HG03060 (cell line): ENCODE measurements around the gene SLC9C2.
"Not testable (repeated sequence)": the region's sequence is repeated elsewhere in the genome, so short reads cannot be mapped to it uniquely, and the experiment has no call there.

ENCODE experiments used
- ATAC-seq: cut with Tn5 transposase; IDR thresholded peaks from one replicate; pipeline ENCODE4 v1.9.1; 2021; ENCODE audit warnings: low read depth, moderate number of reproducible peaks; ENCODE audit not compliant: unreplicated experiment

Gene SLC9C2

DNA sequence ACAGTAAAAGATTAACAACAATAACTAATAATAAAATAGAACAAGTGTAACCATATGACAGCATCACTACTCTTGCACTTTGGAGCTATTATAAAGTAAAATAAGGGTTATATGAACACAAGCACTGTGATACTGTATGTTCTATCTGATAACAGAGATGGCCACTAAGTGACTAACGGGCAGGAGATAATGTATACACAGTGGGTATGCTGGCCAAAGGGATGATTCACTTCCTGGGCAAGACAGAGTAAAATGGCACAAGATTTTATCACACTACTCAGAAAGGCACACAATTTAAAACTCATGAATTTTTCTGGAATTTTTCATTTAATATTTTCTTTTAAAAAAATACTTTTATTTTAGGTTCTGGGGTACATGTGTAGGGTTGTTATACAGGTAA, 12.3 kb downstream of the SLC9C2 start:
- no peak for ATAC-seq

GRCh38 chr1:173581383-173582079, 21.3 kb downstream of the SLC9C2 start:
- ATAC-seq: no peak

GRCh38 chr1:173580658-173581057, 22.2 kb downstream of the SLC9C2 start:
- no peak for ATAC-seq

- no peak for ATAC-seq
These were observed 22.8 kb downstream of the SLC9C2 start for GRCh38 chr1:173580071-173580470.

DNA sequence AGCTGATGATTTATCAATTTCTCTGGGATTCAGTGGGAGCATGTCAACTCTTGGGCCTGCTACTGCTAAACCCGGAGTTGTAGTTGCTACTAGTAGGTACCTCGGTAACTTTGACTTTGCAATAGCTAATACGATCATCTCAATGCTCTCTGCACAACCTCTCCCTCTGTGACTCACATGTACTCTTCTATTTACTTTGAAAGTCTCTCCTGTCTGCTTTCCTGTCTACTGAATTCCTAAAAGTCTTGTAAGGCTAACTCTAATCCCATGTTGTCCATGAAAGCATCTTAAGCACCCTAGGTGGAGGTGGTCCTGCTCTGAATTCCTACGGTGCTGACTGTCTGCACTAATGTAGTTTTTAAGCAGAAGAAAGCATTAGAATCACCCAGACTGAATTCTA, 29.3 kb downstream of the SLC9C2 start:
- no peak for ATAC-seq

- no peak for ATAC-seq
These were observed 30.5 kb downstream of the SLC9C2 start for GRCh38 chr1:173572201-173572873.

DNA sequence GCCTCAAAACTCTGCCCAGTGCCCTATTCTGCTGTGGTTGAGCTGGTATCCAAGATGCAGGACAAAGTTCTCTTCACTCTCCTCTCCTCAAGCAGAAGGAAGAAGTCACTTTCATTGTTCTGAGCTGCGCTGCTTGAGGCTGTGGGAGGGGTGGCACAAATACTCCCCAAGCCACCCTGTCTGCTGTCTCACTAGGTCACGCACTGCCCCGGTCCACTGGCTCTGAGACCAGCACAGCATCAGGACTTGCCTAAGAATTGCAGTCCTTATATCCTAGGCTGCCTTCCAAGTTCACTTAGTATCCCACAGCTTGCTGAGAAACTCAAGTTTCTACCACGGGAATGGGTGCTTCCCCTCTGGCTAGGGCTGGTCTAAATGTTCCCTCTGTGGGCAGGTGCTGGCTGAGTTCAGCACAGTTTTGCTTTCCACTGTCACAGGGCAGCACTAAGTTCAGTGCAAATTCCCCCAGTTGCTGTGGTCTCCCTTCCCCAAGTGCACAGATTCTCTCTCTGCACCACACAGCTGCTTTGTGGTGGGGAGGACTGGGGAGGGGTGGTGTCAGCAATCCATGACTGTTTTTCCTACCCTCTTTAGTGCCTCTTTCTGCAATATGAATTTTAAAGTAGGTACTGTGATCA, 32.4 kb downstream of the SLC9C2 start:
- ATAC-seq: no peak

GRCh38 chr1:173568483-173568882, 34.4 kb downstream of the SLC9C2 start:
- no peak for ATAC-seq

DNA sequence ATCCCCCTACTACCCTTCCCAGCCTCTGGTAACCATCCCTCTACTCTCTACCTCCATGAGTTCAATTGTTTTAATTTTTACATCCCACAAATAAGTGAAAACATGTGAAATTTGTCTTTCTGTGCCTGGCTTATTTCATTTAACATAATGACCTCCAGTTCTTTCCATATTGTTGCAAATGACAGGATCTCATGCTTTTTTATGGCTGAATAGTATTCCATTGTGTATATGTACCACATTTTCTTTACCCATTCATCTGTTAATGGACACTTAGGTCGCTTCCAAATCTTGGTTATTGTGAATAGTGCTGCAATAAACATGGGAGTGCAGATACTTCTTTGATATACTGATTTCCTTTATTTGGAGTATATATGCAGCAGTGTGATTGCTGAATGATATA, 39.0 kb downstream of the SLC9C2 start:
- ATAC-seq: not testable (repeated sequence)

DNA sequence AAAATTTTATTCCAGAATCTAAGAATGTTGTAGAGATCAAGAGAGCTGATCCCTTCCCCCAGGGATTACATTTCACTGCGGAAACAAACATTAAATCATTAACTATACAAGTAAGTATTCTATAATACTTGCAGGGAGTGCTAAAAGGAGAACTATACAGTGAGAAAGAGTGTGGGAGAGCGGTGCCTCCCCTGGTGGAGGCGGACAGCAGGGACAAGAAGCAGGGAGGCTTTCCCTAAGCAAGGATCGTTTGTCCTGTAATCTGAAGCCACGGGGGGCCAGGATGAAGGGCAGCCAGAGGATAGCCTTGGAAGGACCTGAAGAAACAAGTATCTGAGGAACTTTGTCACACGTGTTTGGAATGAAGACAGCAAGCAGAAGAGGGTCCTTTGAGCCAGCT, 40.1 kb downstream of the SLC9C2 start:
- ATAC-seq: no peak

DNA sequence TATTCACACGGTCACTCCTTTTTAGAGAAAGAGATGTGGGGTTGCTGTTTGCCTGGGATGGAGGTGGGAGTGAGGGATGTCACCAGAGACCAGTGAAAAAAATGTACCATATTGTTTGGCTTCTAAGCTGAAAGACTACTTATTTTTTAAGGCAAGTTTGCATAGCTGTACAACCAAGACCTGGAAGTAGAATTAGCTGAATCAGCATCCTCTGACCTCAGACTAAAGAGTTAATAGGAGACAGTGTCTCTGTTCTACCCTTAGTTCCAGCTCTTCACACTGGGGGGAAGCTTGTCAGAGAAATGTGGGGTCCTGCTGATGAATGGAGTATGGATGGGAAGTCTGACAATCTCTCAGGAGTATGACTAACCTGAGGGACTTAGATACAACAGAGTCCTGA, 41.6 kb downstream of the SLC9C2 start:
- ATAC-seq: no peak

DNA sequence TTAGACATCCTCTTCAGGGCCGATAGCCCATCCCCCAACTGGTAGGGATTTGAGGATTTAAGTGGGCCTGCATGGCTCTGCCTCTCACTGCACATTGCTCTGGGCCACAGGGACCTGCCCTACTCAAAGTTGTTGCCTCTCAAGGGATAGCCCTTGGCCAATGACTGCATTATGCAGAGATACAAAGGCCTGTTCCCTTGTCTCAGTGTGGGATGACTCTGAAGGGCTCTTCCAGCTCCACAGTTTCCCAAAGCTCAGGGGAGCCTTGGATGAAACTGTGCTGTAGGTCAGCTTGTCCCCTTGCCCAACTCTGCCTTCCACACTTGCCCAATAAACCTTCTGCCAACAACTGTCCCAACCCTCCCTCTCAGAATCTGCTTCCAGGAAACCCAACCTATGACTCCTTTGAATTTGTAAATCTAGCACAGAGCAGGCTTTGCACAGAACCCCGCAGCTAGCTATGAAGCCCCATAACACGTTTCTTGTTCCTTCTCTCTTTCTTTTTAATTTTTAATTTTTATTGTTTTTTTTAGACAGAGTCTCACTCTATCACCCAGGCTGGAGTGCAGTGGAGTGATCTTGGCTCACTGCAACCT, 42.5 kb downstream of the SLC9C2 start:
- ATAC-seq: no peak

DNA sequence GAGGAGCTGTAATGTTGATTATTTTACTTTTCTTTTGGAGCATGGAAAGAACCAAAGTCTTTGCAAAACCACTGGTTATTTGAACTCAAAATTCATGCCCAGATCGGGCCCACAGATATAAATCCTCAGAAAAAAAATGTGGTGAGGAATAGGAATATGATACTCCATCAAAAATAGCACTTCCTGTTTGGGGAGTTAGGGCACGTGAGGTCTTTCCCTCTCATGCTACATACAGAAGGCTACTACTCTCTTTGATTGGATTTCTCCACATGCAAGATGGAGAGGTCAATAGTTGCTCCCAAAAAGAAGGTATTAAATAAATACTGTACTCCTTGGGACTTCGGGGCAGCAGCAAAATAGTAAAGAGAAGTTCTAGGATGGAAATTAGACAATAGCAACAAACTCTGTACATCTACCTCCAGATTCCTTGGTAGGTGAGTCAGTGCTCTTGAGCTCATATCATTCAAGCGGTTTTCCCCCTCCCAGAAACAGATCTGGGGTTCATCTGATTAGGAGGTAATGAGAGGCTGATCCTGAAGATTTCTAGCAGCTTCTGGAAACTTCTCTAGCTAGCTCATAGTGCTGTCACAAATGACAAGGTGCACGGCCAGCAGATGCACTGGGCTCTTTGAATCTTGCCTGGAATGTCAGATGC, 47.1 kb downstream of the SLC9C2 start:
- no peak for ATAC-seq

- ATAC-seq: no peak
These were observed 48.2 kb downstream of the SLC9C2 start for GRCh38 chr1:173554541-173555250.

DNA sequence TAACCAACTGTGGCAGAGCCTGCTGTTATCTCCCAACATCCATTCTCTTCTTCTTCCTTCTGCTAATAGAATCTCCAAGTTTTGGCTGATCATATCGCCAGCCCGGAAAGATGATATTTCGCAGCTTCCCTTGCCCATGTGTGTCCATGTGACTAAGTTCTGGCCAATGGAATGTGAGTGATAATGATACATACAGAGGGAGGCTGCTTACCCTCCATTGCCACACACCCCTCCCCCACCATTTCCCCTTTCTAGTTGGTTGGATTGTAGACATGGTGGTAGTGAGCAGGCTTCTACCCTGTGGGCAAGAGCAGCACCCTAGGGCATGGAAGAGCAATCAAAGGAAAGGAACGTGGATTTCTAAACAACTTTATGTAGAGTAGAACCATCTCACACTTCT, 48.8 kb downstream of the SLC9C2 start:
- ATAC-seq: no peak

- no peak for ATAC-seq
These were observed 49.6 kb downstream of the SLC9C2 start for GRCh38 chr1:173553312-173553711.

- ATAC-seq: no peak
These were observed 51.2 kb downstream of the SLC9C2 start for GRCh38 chr1:173551699-173552098.

DNA sequence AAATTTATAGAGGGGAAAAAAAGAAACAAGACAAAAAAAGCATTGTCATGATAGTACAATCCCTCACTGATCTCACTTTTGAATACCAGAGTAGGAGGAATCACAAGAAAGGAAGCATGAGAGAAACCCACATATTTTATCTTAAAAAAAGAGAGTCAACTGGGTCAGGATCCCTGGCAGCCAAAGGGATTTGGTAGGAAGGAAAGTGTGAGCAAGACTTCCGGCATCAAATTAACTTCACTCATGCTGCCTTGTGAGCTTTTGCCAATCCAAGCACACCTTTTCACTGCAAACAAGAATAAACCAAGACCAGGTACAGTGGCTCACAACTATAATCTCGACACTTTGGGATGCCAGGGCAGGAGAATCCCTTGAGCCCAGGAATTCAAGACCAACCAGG, 53.1 kb downstream of the SLC9C2 start:
- ATAC-seq: no peak

- ATAC-seq: no peak
These were observed 57.2 kb downstream of the SLC9C2 start for GRCh38 chr1:173545688-173546087.

GRCh38 chr1:173536223-173536622, 66.6 kb downstream of the SLC9C2 start:
- no peak for ATAC-seq
